AG04450 (cell line): ENCODE data around the gene GPS1. TPM values are rescaled to one million over a fixed set of nuclear protein-coding genes. Genes with fewer than 3 reads are reported as not detected.
A peak's percentile ranks its signal among the peaks of the same experiment; 100 is the strongest.
"Not testable (repeated sequence)": the region's sequence is repeated elsewhere in the genome, so short reads cannot be mapped to it uniquely, and the experiment has no call there.

ENCODE experiments used
- CTCF ChIA-PET: fragments of 300-600, 350-600 bp; formaldehyde crosslinking; extraction: SDS; loops from one replicate; lab custom pipeline; 2022; ENCODE audit warnings: antibody characterized with exemption, inconsistent platforms; lab: Charles Lee
- POLR2A ChIA-PET: fragments of 350-600 bp; formaldehyde crosslinking; extraction: SDS; loops from one replicate; lab custom pipeline; 2021; ENCODE audit warnings: antibody characterized with exemption, inconsistent platforms; lab: Yijun Ruan, JAX
- DNase-seq: peaks from one replicate; pipeline ENCODE4 v3.0.0-alpha.2; 2011; ENCODE audit warnings: low read depth, low spot score
- H3K27ac ChIP-seq: one replicate; pipeline ENCODE4 v1.5.1; 2012; ENCODE audit warnings: low read depth, low read length, control low read depth
- H3K27me3 ChIP-seq: one replicate; pipeline ENCODE4 v1.6.0; 2012; ENCODE audit warnings: low read length; ENCODE audit not compliant: control insufficient read depth, insufficient read depth
- H3K4me3 ChIP-seq: 2 replicates; pipeline ENCODE4 v1.5.1; 2011; ENCODE audit warnings: mild to moderate bottlenecking, low read depth, low read length, control low read depth
- H3K9me3 ChIP-seq: 2 replicates; pipeline ENCODE4 v1.5.1; 2012; ENCODE audit warnings: low read length; ENCODE audit not compliant: control insufficient read depth, insufficient read depth
- CTCF ChIP-seq: IDR thresholded peaks from 2 replicates; pipeline ENCODE4 v1.5.1; 2011; ENCODE audit warnings: low read depth, low read length, control low read depth, inconsistent platforms
- polyA plus RNA-seq: library from polyadenylated mRNA; depleted of rRNA; stranded (reverse); fragments of >200 nt; gene quantifications from 2 replicates; pipeline ENCODE4 v1.2.3, GENCODE V29; 2011

The GPS1 gene
- polyA plus RNA-seq, 1 experiment: 63.1 TPM

- CTCF ChIA-PET: interaction anchor here (0.5 to 1.3 kb wide), 13 partner anchors 8 to 852 kb away, joined by 3 to 7 read pairs (median 3); partner anchors contain the start of genes CENPX and LRRC45
These were observed 14.4 kb upstream of the GPS1 start, which contains the start of gene DCXR for GRCh38 chr17:82037092-82037888. DCXR (minus strand) TSS chr17:82037697; CDS start chr17:82037682, 15 bp downstream.

GRCh38 chr17:82037889-82038195, 13.9 kb upstream of the GPS1 start:
- Histone ChIP-seq H3K9me3 (no peaks in the 10 kb centered on the region; the same call in 1 of the 2 replicates), H3K27ac (no peak overlapping the region), H3K27me3 (no peaks in the 10 kb centered on the region), H3K4me3 (peak overlapping the region; percentile 47)
- ChIA-PET POLR2A (interaction anchor here (0.6 to 1.4 kb wide), 11 partner anchors 14 to 192 kb away, joined by 3 to 10 read pairs (median 3); partner anchors contain the start of genes CENPX, FASN, GPS1 and LRRC45), CTCF (interaction anchor here (0.5 to 1.3 kb wide), 12 partner anchors 9 to 852 kb away, joined by 3 to 7 read pairs (median 4); partner anchors contain the start of genes CENPX and LRRC45)
- no peak for TF ChIP-seq CTCF
- no peak for DNase-seq

More at GRCh38 chr17:82037092-82037888, 14.4 kb upstream of the GPS1 start, which contains the start of gene DCXR:
- peak; percentile 76 for DNase-seq
- POLR2A ChIA-PET: interaction anchor here (0.6 to 1.4 kb wide), 11 partner anchors 14 to 192 kb away, joined by 3 to 10 read pairs (median 3); partner anchors contain the start of genes CENPX, FASN, GPS1 and LRRC45
- Histone ChIP-seq H3K9me3 (no peaks in the 10 kb centered on the region; the same call in 1 of the 2 replicates), H3K4me3 (peak within 1 kb of the TSS; percentile 74), H3K27me3 (no peaks in the 10 kb centered on the region), H3K27ac (peak within 1 kb of the TSS; percentile 61)
- peak; percentile 57 for TF ChIP-seq CTCF

- H3K9me3 ChIP-seq, H3K27me3 ChIP-seq, POLR2A ChIA-PET, H3K4me3 ChIP-seq, H3K27ac ChIP-seq, DNase-seq: not testable (repeated sequence)
- CTCF ChIA-PET: interaction anchor here (2.0 kb wide), 1 partner anchor 8 kb away, joined by 4 read pairs; no protein-coding TSS in a partner anchor
These were observed 12.8 kb upstream of the GPS1 start for GRCh38 chr17:82038796-82039409.

- no peak overlapping the region for H3K27ac ChIP-seq
- H3K9me3 ChIP-seq: no peaks in the 10 kb centered on the region; the same call in 1 of the 2 replicates
- no peak overlapping the region for H3K4me3 ChIP-seq
- TF ChIP-seq CTCF: no peak
- H3K27me3 ChIP-seq: no peaks in the 10 kb centered on the region
- no peak for DNase-seq
- POLR2A ChIA-PET: no interaction called here
- CTCF ChIA-PET: interaction anchor here (2.0 kb wide), 1 partner anchor 9 kb away, joined by 4 read pairs; no protein-coding TSS in a partner anchor
These were observed 11.9 kb upstream of the GPS1 start for GRCh38 chr17:82039695-82040299.

GRCh38 chr17:82041144-82041814, 10.4 kb upstream of the GPS1 start:
- POLR2A ChIA-PET: no interaction called here
- no peaks in the 10 kb centered on the region; the same call in 1 of the 2 replicates for H3K9me3 ChIP-seq

More at GRCh38 chr17:82041144-82041814, 10.4 kb upstream of the GPS1 start:
- Histone ChIP-seq H3K4me3 (no peak overlapping the region), H3K27me3 (no peaks in the 10 kb centered on the region), H3K27ac (no peak overlapping the region)
- TF ChIP-seq CTCF: no peak
- no peak for DNase-seq
- CTCF ChIA-PET: no interaction called here
